GM19395 (cell line): ENCODE data around the gene SMIM10L1.

Experiments used
- ATAC-seq: cut with Tn5 transposase; IDR thresholded peaks from one replicate; pipeline ENCODE4 v1.9.1; 2021; ENCODE audit warnings: mild to moderate bottlenecking, moderate library complexity; ENCODE audit not compliant: unreplicated experiment

The SMIM10L1 gene

DNA sequence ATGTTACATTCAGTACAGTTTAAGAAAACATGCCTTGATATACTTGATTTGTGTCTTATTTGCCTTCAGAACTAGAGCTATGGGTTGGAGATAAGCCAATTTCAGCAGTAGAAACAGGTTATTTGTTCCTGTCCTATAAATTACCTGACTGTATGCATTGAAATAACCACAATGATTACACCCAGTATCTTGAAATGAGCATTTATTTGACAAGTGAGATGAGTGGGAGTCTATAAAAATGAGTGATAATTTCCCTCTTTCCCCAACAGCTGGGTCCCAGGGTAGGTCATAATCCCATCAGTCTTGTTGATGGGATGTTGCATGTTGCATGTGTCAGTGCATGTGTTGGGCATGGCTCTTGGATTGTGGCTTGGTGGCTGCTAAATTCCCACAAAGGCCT is 12.0 kb downstream of the SMIM10L1 start:
- no peak for ATAC-seq

DNA sequence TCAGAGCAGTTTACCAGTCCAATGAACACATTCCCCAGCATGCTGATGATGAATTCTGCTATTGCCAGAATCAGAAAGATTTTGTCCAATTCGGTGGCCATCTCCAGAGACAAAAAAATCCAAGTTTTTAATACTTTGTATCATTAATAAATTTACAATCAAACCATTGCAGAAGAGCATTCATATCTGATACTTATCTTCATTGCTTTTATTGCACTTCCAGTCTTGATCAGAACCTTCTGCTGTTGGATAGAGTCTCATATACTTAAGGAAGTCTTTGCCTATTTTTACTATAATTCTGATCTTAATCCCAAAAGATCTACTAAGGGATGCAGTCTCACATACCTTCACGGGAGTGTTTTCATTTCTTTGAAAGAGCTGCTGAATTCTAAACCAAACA is 15.8 kb downstream of the SMIM10L1 start, which contains the start of gene TAS2R42:
TAS2R42 (minus strand) TSS at position 101 of the 400 bp plus-strand sequence; CDS start at position 101, 0 bp downstream.
- ATAC-seq, result no peak

DNA sequence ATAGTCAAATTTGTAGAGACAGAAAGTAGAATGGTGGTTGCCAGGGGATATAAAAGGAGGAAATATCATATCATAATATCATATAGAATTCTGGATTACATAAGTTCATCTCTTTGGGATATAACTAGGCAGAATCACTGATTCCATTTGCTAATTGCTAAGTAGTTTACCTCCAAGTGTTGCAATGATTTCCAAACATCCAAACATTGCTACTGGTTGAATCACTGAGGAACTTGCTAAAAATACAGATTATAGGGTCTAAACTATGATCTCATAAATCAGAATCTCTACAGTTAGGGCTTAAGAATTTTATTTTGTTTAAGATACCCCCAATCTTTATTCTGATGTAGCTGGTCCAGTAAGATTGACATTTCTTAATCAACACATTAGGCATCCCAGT is 31.8 kb downstream of the SMIM10L1 start:
- no peak for ATAC-seq

DNA sequence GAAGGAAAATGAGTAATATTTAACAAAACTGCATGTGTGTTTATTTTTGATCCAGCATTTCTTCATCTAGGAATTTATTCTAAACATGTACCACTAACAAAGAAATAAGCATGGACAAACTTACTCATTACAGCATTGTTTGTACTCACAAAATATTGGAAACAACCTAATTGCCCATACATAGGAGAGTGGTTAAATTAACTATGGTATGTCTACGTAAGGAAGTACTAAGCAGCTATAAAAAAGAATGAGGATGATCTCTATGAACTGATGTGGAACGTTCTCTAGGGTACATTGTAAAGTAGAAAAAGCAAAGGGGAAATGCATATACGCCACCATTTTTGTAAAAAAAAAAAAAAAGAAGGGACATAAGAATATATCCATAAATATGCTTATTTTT is 33.2 kb downstream of the SMIM10L1 start:
- no peak for ATAC-seq

DNA sequence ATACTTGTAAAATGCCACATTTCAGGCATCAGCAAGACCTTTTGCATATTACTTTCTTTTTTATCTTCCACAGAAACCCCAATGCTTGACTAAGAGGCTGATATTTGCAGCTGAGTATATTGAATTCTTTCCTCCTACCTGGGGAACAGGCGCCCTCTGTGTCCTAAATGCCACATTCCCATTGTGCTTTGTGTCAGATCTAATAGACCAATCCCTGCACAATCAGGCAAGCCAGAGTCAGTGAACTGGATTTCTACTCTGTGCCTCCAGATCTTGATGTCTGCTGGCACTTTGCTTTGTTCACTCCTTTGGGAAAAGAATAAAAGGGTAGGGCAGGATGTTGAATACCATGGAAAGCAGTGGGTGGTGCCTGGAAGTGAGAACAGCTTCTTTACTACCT is 38.1 kb downstream of the SMIM10L1 start:
- no peak for ATAC-seq
